Activated B cell treated with CpG ODN at 0.5 μM for 24 hours (primary cell): ENCODE data around the gene CNTN1. TPM values are rescaled to one million over a fixed set of nuclear protein-coding genes. Genes with fewer than 3 reads are reported as not detected.

Source experiments
- ATAC-seq: fragments of 200-7000 bp; cut with Tn5 transposase; one replicate; pipeline ENCODE4 v1.10.0; 2021; ENCODE audit warnings: low read depth, mild to moderate bottlenecking, moderate library complexity
- CTCF ChIA-PET: fragments of 350-600 bp; sonication (Branson Sonifier 250); formaldehyde crosslinking; loops from one replicate; lab custom pipeline; 2021; ENCODE audit warnings: antibody characterized with exemption; lab: Charles Lee
- POLR2A ChIA-PET: fragments of 350-600 bp; sonication (Branson Sonifier 250); formaldehyde crosslinking; loops from one replicate; lab custom pipeline; 2021; ENCODE audit warnings: antibody characterized with exemption; lab: Charles Lee
- DNase-seq: peaks from one replicate; pipeline ENCODE4 v3.0.0; 2022
- H3K27ac Mint-ChIP-seq: one replicate; pipeline ENCODE4 v1.8.0; 2020; ENCODE audit warnings: mixed read lengths
- H3K27me3 Mint-ChIP-seq: one replicate; pipeline ENCODE4 v1.8.0; 2021; ENCODE audit warnings: mixed read lengths
- H3K36me3 Mint-ChIP-seq: one replicate; pipeline ENCODE4 v1.8.0; 2021; ENCODE audit warnings: low read depth, mixed read lengths
- H3K4me1 Mint-ChIP-seq: one replicate; pipeline ENCODE4 v1.8.0; 2021; ENCODE audit warnings: mixed read lengths
- H3K4me3 Mint-ChIP-seq: one replicate; pipeline ENCODE4 v1.8.0; 2020; ENCODE audit warnings: mild to moderate bottlenecking, mixed read lengths
- H3K9me3 Mint-ChIP-seq: one replicate; pipeline ENCODE4 v1.8.0; 2020; ENCODE audit warnings: mixed read lengths
- CTCF ChIP-seq: fragments of 200-600 bp; IDR thresholded peaks from one replicate; pipeline ENCODE4 v1.8.0; 2022; ENCODE audit warnings: antibody characterized with exemption, mild to moderate bottlenecking
- intact Hi-C: fragments of 100-400 bp; cut with micrococcal nuclease; formaldehyde crosslinking; loops from one replicate; pipeline ENCODE4 v1.15.1; 2024
- total RNA-seq: library from RNA; stranded (reverse); gene quantifications from 2 replicates; pipeline ENCODE4 v1.2.3, GENCODE V29; 2022

The CNTN1 gene
- total RNA-seq, 1 donor from 2014 or later = not detected

- ATAC-seq = no peak
- H3K9me3 Mint-ChIP-seq = no peaks in the 10 kb centered on the region
- H3K4me1 Mint-ChIP-seq = no peaks in the 10 kb centered on the region
- CTCF ChIA-PET = no interaction called here
- H3K36me3 Mint-ChIP-seq = no peaks in the 10 kb centered on the region
- H3K4me3 Mint-ChIP-seq = no peak overlapping the region
- no peaks in the 10 kb centered on the region for H3K27me3 Mint-ChIP-seq
- H3K27ac Mint-ChIP-seq = no peak overlapping the region
- no peak for TF ChIP-seq CTCF
- POLR2A ChIA-PET = no interaction called here
- intact Hi-C loops = no loop called here
- no peak for DNase-seq
Observed at GRCh38 chr12:40655451-40655850, 36.8 kb upstream of the CNTN1 start.

GRCh38 chr12:40662366-40662765 lies 29.9 kb upstream of the CNTN1 start:
- H3K36me3 Mint-ChIP-seq = no peaks in the 10 kb centered on the region
- no peak overlapping the region for H3K27ac Mint-ChIP-seq
- DNase-seq (no peak), ATAC-seq (no peak)
- peaks cover 8% of the 10 kb centered on the region for H3K9me3 Mint-ChIP-seq
- no peak for TF ChIP-seq CTCF
- CTCF ChIA-PET = no interaction called here
- POLR2A ChIA-PET = no interaction called here
- no peaks in the 10 kb centered on the region for H3K4me1 Mint-ChIP-seq
- no peaks in the 10 kb centered on the region for H3K27me3 Mint-ChIP-seq
- H3K4me3 Mint-ChIP-seq = no peak overlapping the region
- intact Hi-C loops = no loop called here

- no peaks in the 10 kb centered on the region for H3K4me1 Mint-ChIP-seq
- H3K27me3 Mint-ChIP-seq = no peaks in the 10 kb centered on the region
- no peaks in the 10 kb centered on the region for H3K36me3 Mint-ChIP-seq
- intact Hi-C loops = no loop called here
- no peak for DNase-seq
- CTCF ChIA-PET = no interaction called here
- no peak for TF ChIP-seq CTCF
- peaks cover 8% of the 10 kb centered on the region for H3K9me3 Mint-ChIP-seq
- no peak overlapping the region for H3K27ac Mint-ChIP-seq
- no peak for ATAC-seq
- no peak overlapping the region for H3K4me3 Mint-ChIP-seq
- POLR2A ChIA-PET = no interaction called here
Observed at GRCh38 chr12:40663781-40664180, 28.5 kb upstream of the CNTN1 start.

GRCh38 chr12:40668099-40668529 lies 24.1 kb upstream of the CNTN1 start:
- ChIA-PET POLR2A (no interaction called here), CTCF (no interaction called here)
- no peak for TF ChIP-seq CTCF
- H3K9me3 Mint-ChIP-seq = no peaks in the 10 kb centered on the region
- no peak overlapping the region for H3K27ac Mint-ChIP-seq
- no peaks in the 10 kb centered on the region for H3K4me1 Mint-ChIP-seq
- intact Hi-C loops = no loop called here
- H3K4me3 Mint-ChIP-seq = no peak overlapping the region
- no peaks in the 10 kb centered on the region for H3K36me3 Mint-ChIP-seq
- ATAC-seq (no peak), DNase-seq (no peak)
- no peaks in the 10 kb centered on the region for H3K27me3 Mint-ChIP-seq

GRCh38 chr12:40672741-40673271 lies 19.4 kb upstream of the CNTN1 start:
- H3K4me1 Mint-ChIP-seq = no peaks in the 10 kb centered on the region
- ChIA-PET CTCF (no interaction called here), POLR2A (no interaction called here)
- H3K4me3 Mint-ChIP-seq = no peak overlapping the region
- no peaks in the 10 kb centered on the region for H3K27me3 Mint-ChIP-seq
- peaks cover 4% of the 10 kb centered on the region for H3K9me3 Mint-ChIP-seq
- DNase-seq (no peak), ATAC-seq (no peak)
- TF ChIP-seq CTCF = no peak
- H3K36me3 Mint-ChIP-seq = no peaks in the 10 kb centered on the region
- intact Hi-C loops = no loop called here
- no peak overlapping the region for H3K27ac Mint-ChIP-seq
